Measurements from ENCODE around the gene TRAPPC11.

TRAPPC11 gene

DNA sequence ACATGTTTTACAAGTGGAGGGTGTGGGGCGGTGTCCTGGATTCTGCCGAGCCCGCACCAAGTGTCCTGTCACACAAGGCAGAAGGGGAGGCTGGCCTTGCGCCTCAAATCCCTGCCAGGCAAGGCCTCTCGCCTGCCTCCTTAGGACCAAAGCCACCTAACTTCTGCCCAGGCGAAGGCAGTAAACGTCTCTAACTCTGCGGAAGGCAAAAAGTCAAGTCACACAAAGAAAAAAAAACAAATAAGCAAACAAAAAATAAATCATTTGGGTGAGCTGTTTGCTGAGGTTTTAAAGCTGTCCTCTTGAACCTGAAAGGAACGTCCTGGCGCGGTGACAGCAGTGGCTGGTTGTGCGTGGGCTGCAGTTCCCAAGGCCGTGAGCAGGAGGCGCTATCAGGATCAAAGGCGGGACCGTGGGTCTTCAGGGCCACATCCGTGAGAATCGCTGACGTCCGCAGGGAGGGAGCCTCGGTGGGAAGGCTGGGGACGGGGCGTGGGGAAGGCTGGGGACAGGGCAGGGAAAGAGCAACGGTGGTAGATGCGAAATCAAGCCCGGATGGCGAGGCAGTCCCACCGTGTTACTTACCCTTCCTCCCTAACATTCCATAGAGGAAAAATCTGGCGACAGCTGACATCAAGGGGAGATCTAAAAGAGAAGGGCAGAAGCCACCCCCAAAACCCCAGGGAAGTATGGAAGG lies 99.1 kb downstream of the TRAPPC11 start:
- no peak for DNase-seq (ENCODE audit: low read depth in 2 of 2)

DNA sequence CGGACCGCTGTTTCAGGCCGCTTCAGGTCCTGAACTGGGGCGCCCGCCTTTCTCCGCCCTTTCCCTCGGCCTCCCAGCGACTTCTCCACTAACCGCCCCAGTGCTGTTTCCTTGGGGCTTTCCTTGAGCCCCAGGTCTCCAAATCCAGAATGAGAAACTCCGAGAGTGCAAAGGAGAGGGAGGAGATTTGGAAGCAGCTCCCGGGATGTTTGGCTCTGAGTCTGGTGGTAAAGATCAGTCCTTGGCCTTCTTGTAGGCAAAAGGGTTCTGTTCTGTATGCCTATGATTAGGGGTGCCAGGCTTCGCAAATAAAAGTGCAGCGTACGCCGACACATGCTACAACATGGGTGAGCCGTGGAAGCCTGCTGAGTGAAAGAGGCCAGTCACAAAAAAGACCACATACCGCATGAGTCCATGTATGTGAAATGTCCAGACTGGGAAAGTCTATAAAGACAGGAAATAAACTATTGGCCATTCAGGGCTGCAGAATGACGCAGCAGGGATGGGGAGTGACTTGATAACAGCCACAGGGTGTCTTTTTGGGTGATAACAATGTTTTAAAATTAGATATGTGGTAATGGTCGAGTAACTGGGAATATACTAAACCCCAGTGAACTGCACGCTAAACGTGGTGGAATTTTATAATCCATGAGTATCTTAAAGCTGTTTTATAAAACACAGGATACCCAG lies 99.8 kb downstream of the TRAPPC11 start:
- DNase-seq (ENCODE audit: low read depth in 2 of 2), result no peak

DNA sequence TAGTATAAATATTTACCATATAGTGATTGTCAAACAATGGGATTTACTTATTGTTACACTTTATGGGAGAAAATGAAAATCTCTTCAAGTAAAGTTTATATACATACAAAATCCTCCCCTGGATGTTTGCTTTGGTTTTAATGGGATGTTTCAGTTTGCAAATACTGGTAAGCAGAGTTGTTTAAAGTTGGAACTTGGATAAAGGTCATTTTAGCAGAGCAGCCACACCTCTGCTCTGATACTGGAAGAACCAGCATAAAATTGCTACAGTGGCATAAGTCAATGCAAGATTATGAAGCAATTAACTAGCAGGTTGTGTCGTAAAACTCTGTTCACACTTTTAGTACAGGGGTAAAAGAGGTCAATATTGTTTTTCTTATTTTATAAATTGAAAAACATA lies 101.2 kb downstream of the TRAPPC11 start:
- DNase-seq (ENCODE audit: low read depth in 2 of 2), result no peak

Data from stimulated activated CD8-positive, alpha-beta memory T cell treated with anti-CD3 and anti-CD28 coated beads, Interleukin-15, amount 100 ng/mL, for 4 hours (primary cell).